Skeletal muscle satellite cell (primary cell): ENCODE results near the gene PTPRT.
"Not testable (repeated sequence)": the region's sequence is repeated elsewhere in the genome, so short reads cannot be mapped to it uniquely, and the experiment has no call there.

Experiments used
- H3K27me3 ChIP-seq: 2 replicates; pipeline ENCODE4 v1.7.0; 2013; ENCODE audit warnings: low read length; ENCODE audit not compliant: control insufficient read depth, insufficient read depth
- H3K36me3 ChIP-seq: 2 replicates; pipeline ENCODE4 v1.7.0; 2013; ENCODE audit warnings: mild to moderate bottlenecking, control low read depth, low read length; ENCODE audit not compliant: insufficient read depth
- H3K4me1 ChIP-seq: 2 replicates; pipeline ENCODE4 v1.7.0; 2013; ENCODE audit warnings: low read length; ENCODE audit not compliant: control insufficient read depth, insufficient read depth
- H3K4me2 ChIP-seq: 2 replicates; pipeline ENCODE4 v1.7.0; 2013; ENCODE audit warnings: mild to moderate bottlenecking, low read length
- H3K4me3 ChIP-seq: 2 replicates; pipeline ENCODE4 v1.7.0; 2013; ENCODE audit warnings: low read length
- H3K9ac ChIP-seq: 2 replicates; pipeline ENCODE4 v1.7.0; 2013; ENCODE audit warnings: mild to moderate bottlenecking, low read depth, low read length, moderate library complexity
- H3K9me3 ChIP-seq: replicated peaks from 2 replicates; pipeline ENCODE4 v1.7.0; 2013; ENCODE audit warnings: mild to moderate bottlenecking, control low read depth, low read length

PTPRT gene

GRCh38 chr20:43185901-43186300 is 3.8 kb downstream of the PTPRT start:
- H3K36me3 ChIP-seq = no peaks in the 10 kb centered on the region
- H3K9ac ChIP-seq = no peak overlapping the region
- H3K4me1 ChIP-seq = no peaks in the 10 kb centered on the region
- no peaks in the 10 kb centered on the region for H3K9me3 ChIP-seq
- H3K4me2 ChIP-seq = no peak overlapping the region
- no peak overlapping the region for H3K4me3 ChIP-seq
- H3K27me3 ChIP-seq = peaks cover 22% of the 10 kb centered on the region

- Histone ChIP-seq H3K9ac (no peak overlapping the region), H3K9me3 (no peaks in the 10 kb centered on the region), H3K27me3 (peaks cover 7% of the 10 kb centered on the region), H3K4me1 (no peaks in the 10 kb centered on the region), H3K4me2 (no peak overlapping the region), H3K36me3 (no peaks in the 10 kb centered on the region), H3K4me3 (no peak overlapping the region)
Measured at GRCh38 chr20:43183536-43184070, 6.1 kb downstream of the PTPRT start.

GRCh38 chr20:43178080-43178479 is 11.6 kb downstream of the PTPRT start:
- no peaks in the 10 kb centered on the region for H3K27me3 ChIP-seq
- no peak overlapping the region for H3K4me3 ChIP-seq
- H3K36me3 ChIP-seq = no peaks in the 10 kb centered on the region
- H3K9me3 ChIP-seq = peaks cover 3% of the 10 kb centered on the region
- no peaks in the 10 kb centered on the region for H3K4me1 ChIP-seq
- H3K4me2 ChIP-seq = no peak overlapping the region
- H3K9ac ChIP-seq = no peak overlapping the region

- H3K27me3 ChIP-seq = no peaks in the 10 kb centered on the region
- H3K4me1 ChIP-seq = no peaks in the 10 kb centered on the region
- no peak overlapping the region for H3K4me2 ChIP-seq
- H3K9ac ChIP-seq = no peak overlapping the region
- H3K4me3 ChIP-seq = no peak overlapping the region
- no peaks in the 10 kb centered on the region for H3K36me3 ChIP-seq
- peaks cover 3% of the 10 kb centered on the region for H3K9me3 ChIP-seq
Measured at GRCh38 chr20:43176726-43177125, 13.0 kb downstream of the PTPRT start.

GRCh38 chr20:43171930-43172329 is 17.8 kb downstream of the PTPRT start:
- Histone ChIP-seq H3K36me3 (no peaks in the 10 kb centered on the region), H3K27me3 (no peaks in the 10 kb centered on the region), H3K4me2 (no peak overlapping the region), H3K4me1 (no peaks in the 10 kb centered on the region), H3K9me3 (peaks cover 3% of the 10 kb centered on the region), H3K9ac (no peak overlapping the region), H3K4me3 (no peak overlapping the region)

- Histone ChIP-seq H3K9ac (no peak overlapping the region), H3K4me1 (no peaks in the 10 kb centered on the region), H3K27me3 (no peaks in the 10 kb centered on the region), H3K9me3 (peaks cover 3% of the 10 kb centered on the region), H3K4me2 (no peak overlapping the region), H3K36me3 (no peaks in the 10 kb centered on the region), H3K4me3 (no peak overlapping the region)
Measured at GRCh38 chr20:43170771-43171170, 18.9 kb downstream of the PTPRT start.

GRCh38 chr20:43167615-43168014 is 22.1 kb downstream of the PTPRT start:
- no peaks in the 10 kb centered on the region for H3K27me3 ChIP-seq
- no peaks in the 10 kb centered on the region for H3K36me3 ChIP-seq
- no peaks in the 10 kb centered on the region for H3K9me3 ChIP-seq
- no peaks in the 10 kb centered on the region for H3K4me1 ChIP-seq
- no peak overlapping the region for H3K4me2 ChIP-seq
- no peak overlapping the region for H3K9ac ChIP-seq
- H3K4me3 ChIP-seq = no peak overlapping the region

GRCh38 chr20:43167021-43167420 is 22.7 kb downstream of the PTPRT start:
- no peaks in the 10 kb centered on the region for H3K9me3 ChIP-seq

GRCh38 chr20:43165611-43166010 is 24.1 kb downstream of the PTPRT start:
- Histone ChIP-seq H3K4me2 (no peak overlapping the region), H3K9ac (no peak overlapping the region), H3K4me1 (no peaks in the 10 kb centered on the region), H3K27me3 (no peaks in the 10 kb centered on the region), H3K4me3 (no peak overlapping the region), H3K36me3 (no peaks in the 10 kb centered on the region), H3K9me3 (no peaks in the 10 kb centered on the region)

More at GRCh38 chr20:43167021-43167420, 22.7 kb downstream of the PTPRT start:
- Histone ChIP-seq H3K4me3 (no peak overlapping the region), H3K9ac (no peak overlapping the region), H3K27me3 (no peaks in the 10 kb centered on the region), H3K4me2 (no peak overlapping the region), H3K4me1 (no peaks in the 10 kb centered on the region), H3K36me3 (no peaks in the 10 kb centered on the region)

GRCh38 chr20:43164736-43165135 is 25.0 kb downstream of the PTPRT start:
- H3K4me3 ChIP-seq, H3K36me3 ChIP-seq, H3K4me1 ChIP-seq, H3K9me3 ChIP-seq, H3K27me3 ChIP-seq, H3K9ac ChIP-seq, H3K4me2 ChIP-seq: not testable (repeated sequence)

- Histone ChIP-seq H3K4me1 (no peaks in the 10 kb centered on the region), H3K9ac (no peak overlapping the region), H3K4me2 (no peak overlapping the region), H3K4me3 (no peak overlapping the region), H3K27me3 (no peaks in the 10 kb centered on the region), H3K36me3 (no peaks in the 10 kb centered on the region), H3K9me3 (no peaks in the 10 kb centered on the region)
Measured at GRCh38 chr20:43161716-43162115, 28.0 kb downstream of the PTPRT start.

GRCh38 chr20:43160941-43161340 is 28.8 kb downstream of the PTPRT start:
- no peaks in the 10 kb centered on the region for H3K4me1 ChIP-seq
- H3K4me2 ChIP-seq = no peak overlapping the region
- H3K27me3 ChIP-seq = no peaks in the 10 kb centered on the region
- H3K9me3 ChIP-seq = no peaks in the 10 kb centered on the region
- no peaks in the 10 kb centered on the region for H3K36me3 ChIP-seq
- no peak overlapping the region for H3K9ac ChIP-seq
- no peak overlapping the region for H3K4me3 ChIP-seq
